PFSK-1 (cell line): ENCODE results near the gene EPHA3.

Source experiments
- POLR2AphosphoS5 ChIP-seq: IDR thresholded peaks from 2 replicates; pipeline ENCODE4 v1.6.1; 2012; ENCODE audit warnings: low read depth, mild to moderate bottlenecking, control low read depth, low read length, moderate library complexity
- TAF1 ChIP-seq: IDR thresholded peaks from 2 replicates; pipeline ENCODE4 v1.6.1; 2012; ENCODE audit warnings: low read length, control low read depth, borderline replicate concordance; ENCODE audit not compliant: insufficient read depth

DNA sequence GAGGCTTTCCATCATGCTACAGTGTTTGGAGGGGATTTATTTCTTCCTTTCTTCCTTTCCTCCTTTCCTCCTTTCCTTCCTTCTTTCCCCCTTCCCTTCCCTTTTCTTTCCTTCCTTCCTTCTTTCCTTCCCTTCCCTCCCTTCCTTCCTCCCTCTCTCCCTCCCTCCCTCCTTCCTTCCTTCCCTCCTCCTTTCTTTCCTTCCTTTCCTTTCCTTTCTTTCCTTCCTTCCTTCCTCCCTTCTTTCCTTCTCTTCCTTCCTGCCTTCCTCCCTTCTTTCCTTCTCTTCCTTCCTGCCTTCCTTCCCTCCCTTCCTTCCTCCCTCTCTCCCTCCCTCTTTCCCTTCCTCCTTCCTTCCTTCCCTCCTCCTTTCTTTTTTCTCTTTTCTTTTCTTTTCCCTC, 127.2 kb downstream of the EPHA3 start:
- TF ChIP-seq TAF1 (no peak), POLR2AphosphoS5 (no peak)
